ENCODE results near the gene CFH.
"Not testable (repeated sequence)": the region's sequence is repeated elsewhere in the genome, so short reads cannot be mapped to it uniquely, and the experiment has no call there.

Gene CFH

GRCh38 chr1:196651637-196652215 lies at the start of gene CFH:
Gene CFH, plus strand, starts transcription at chr1:196652043. Its CDS starts 75 bp downstream, at chr1:196652118.
- peak; percentile 89 for FAIRE-seq

GRCh38 chr1:196603651-196604050 lies 48.2 kb upstream of the CFH start:
- FAIRE-seq (no peak), DNase-seq (ENCODE audit: low spot score) (no peak)

More at GRCh38 chr1:196651637-196652215, at the start of gene CFH:
- DNase-seq (ENCODE audit: low spot score), result peak; percentile 60

- DNase-seq (ENCODE audit: low spot score) (no peak), FAIRE-seq (no peak)
Observed at GRCh38 chr1:196607981-196608380, 43.9 kb upstream of the CFH start.

GRCh38 chr1:196608390-196609369 lies 43.2 kb upstream of the CFH start, which contains the start of gene KCNT2:
Gene KCNT2, minus strand, starts transcription at chr1:196608440. Its CDS starts 131 bp downstream, at chr1:196608309.
- DNase-seq (ENCODE audit: low spot score), result no peak

GRCh38 chr1:196609370-196609737 lies 42.5 kb upstream of the CFH start:
- no peak for FAIRE-seq
- no peak for DNase-seq (ENCODE audit: low spot score)

More at GRCh38 chr1:196608390-196609369, 43.2 kb upstream of the CFH start, which contains the start of gene KCNT2:
- FAIRE-seq, result no peak

GRCh38 chr1:196611873-196612272 lies 40.0 kb upstream of the CFH start:
- DNase-seq (ENCODE audit: low spot score), result no peak
- FAIRE-seq, result no peak

- DNase-seq (ENCODE audit: low spot score) (no peak), FAIRE-seq (no peak)
Observed at GRCh38 chr1:196619721-196620120, 32.1 kb upstream of the CFH start.

- DNase-seq (ENCODE audit: low spot score), result no peak
- no peak for FAIRE-seq
Observed at GRCh38 chr1:196623079-196623478, 28.8 kb upstream of the CFH start.

GRCh38 chr1:196628838-196629237 lies 23.0 kb upstream of the CFH start:
- DNase-seq (ENCODE audit: low spot score) (no peak), FAIRE-seq (no peak)

GRCh38 chr1:196637606-196638005 lies 14.2 kb upstream of the CFH start:
- DNase-seq (ENCODE audit: low spot score) (no peak), FAIRE-seq (no peak)

- no peak for DNase-seq (ENCODE audit: low spot score)
- FAIRE-seq, result no peak
Observed at GRCh38 chr1:196638466-196638865, 13.4 kb upstream of the CFH start.

- not testable (repeated sequence) for FAIRE-seq; DNase-seq (ENCODE audit: low spot score)
Observed at GRCh38 chr1:196639291-196639690, 12.6 kb upstream of the CFH start.

GRCh38 chr1:196640976-196641375 lies 10.9 kb upstream of the CFH start:
- DNase-seq (ENCODE audit: low spot score) (no peak), FAIRE-seq (no peak)

- FAIRE-seq (no peak), DNase-seq (ENCODE audit: low spot score) (no peak)
Observed at GRCh38 chr1:196649990-196650389, 1.9 kb upstream of the CFH start.

GRCh38 chr1:196650403-196650802 lies 1.4 kb upstream of the CFH start:
- no peak for FAIRE-seq
- DNase-seq (ENCODE audit: low spot score), result no peak

GRCh38 chr1:196651079-196651478 lies 764 bp upstream of the CFH start:
- DNase-seq (ENCODE audit: low spot score) (no peak), FAIRE-seq (no peak)

- DNase-seq (ENCODE audit: low spot score), result no peak
- FAIRE-seq, result no peak
Observed at GRCh38 chr1:196654271-196654670, 2.4 kb downstream of the CFH start.

- FAIRE-seq (no peak), DNase-seq (ENCODE audit: low spot score) (no peak)
Observed at GRCh38 chr1:196655071-196655470, 3.2 kb downstream of the CFH start.

GRCh38 chr1:196655494-196655893 lies 3.7 kb downstream of the CFH start:
- FAIRE-seq, result no peak

GRCh38 chr1:196659471-196659870 lies 7.6 kb downstream of the CFH start:
- FAIRE-seq (no peak), DNase-seq (ENCODE audit: low spot score) (no peak)

More at GRCh38 chr1:196655494-196655893, 3.7 kb downstream of the CFH start:
- DNase-seq (ENCODE audit: low spot score), result no peak

- DNase-seq (ENCODE audit: low spot score) (no peak), FAIRE-seq (no peak)
Observed at GRCh38 chr1:196660272-196660671, 8.4 kb downstream of the CFH start.

GRCh38 chr1:196660852-196661251 lies 9.0 kb downstream of the CFH start:
- FAIRE-seq, result peak; percentile 88
- DNase-seq (ENCODE audit: low spot score), result no peak

Data from RCC 7860 (cell line).